Stimulated activated naive CD8-positive, alpha-beta T cell treated with anti-CD3 and anti-CD28 coated beads, Interleukin-15, Interleukin-2, amounts not matched to agents 100 ng/mL and 50 ng/mL, for 24 hours (primary cell): ENCODE measurements around the gene MAP3K4.

ENCODE experiments used
- H3K27ac Mint-ChIP-seq: one replicate; pipeline ENCODE4 v1.8.0; 2021; ENCODE audit warnings: mild to moderate bottlenecking, mixed read lengths
- H3K27me3 Mint-ChIP-seq: one replicate; pipeline ENCODE4 v1.8.0; 2021; ENCODE audit warnings: mixed read lengths
- H3K36me3 Mint-ChIP-seq: one replicate; pipeline ENCODE4 v1.8.0; 2021; ENCODE audit warnings: low read depth, mixed read lengths
- H3K4me1 Mint-ChIP-seq: one replicate; pipeline ENCODE4 v1.8.0; 2021; ENCODE audit warnings: low read depth, mixed read lengths
- H3K4me3 Mint-ChIP-seq: one replicate; pipeline ENCODE4 v1.8.0; 2021; ENCODE audit warnings: mild to moderate bottlenecking, mixed read lengths
- H3K9me3 Mint-ChIP-seq: one replicate; pipeline ENCODE4 v1.8.0; 2021; ENCODE audit warnings: mixed read lengths

MAP3K4 gene

DNA sequence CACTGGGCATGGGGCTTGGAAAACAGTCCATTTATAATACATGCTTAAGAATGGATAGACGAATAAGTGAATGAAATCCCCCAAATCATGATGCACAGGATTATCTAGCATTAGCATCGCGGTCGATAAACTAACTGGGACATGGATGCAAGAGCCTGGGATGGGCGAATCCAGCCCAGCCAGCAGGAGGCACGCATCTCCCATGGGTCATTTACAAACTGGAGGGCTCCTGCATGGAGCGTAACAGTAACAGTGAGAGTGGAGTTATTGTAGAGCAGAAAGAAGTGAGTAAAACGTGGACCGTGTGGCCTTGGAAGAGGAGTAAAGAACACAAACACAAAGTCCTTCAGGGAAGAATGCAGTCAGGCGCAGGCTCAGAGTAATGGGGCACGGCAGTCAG, 145.8 kb downstream of the MAP3K4 start:
- Mint-ChIP-seq H3K4me3 (no peak overlapping the region), H3K27ac (no peak overlapping the region), H3K9me3 (no peaks in the 10 kb centered on the region), H3K36me3 (no peaks in the 10 kb centered on the region), H3K4me1 (no peaks in the 10 kb centered on the region), H3K27me3 (no peaks in the 10 kb centered on the region)

DNA sequence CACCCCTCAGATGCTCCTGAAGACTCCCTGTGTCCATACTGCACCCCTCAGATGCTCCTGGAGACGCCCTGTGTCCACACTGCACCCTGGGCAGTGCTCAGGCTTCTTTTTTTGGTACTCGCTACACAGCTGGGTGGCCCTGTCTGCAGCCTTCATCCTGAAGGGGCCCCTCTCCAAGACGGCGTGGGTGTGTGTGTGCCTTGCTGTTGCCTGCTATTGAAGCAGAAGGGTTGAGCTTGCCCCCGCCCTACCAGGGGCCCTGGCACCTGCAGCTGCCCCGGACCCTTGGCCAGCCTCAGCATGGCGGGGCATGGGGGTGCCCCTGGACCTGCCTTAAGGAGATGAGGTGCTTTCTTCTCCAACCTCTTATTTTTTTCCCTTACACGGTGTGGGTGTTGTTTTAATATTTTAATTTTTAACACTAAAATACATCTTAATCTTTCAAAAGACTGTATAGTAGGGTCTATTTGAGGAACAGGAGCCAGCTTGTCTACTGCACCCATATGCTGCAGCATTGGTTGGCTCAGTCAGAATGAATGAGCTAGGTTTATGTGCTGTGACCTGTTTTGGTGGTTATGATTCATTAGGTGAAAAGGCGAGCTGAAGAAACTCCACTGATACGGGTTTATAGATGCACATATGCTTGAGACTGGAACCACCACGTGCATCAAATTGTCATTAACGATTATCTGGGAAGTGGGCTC, 146.4 kb downstream of the MAP3K4 start:
- no peaks in the 10 kb centered on the region for H3K9me3 Mint-ChIP-seq
- H3K27me3 Mint-ChIP-seq, result no peaks in the 10 kb centered on the region
- H3K4me3 Mint-ChIP-seq, result no peak overlapping the region
- no peaks in the 10 kb centered on the region for H3K36me3 Mint-ChIP-seq
- no peak overlapping the region for H3K27ac Mint-ChIP-seq
- H3K4me1 Mint-ChIP-seq, result no peaks in the 10 kb centered on the region

DNA sequence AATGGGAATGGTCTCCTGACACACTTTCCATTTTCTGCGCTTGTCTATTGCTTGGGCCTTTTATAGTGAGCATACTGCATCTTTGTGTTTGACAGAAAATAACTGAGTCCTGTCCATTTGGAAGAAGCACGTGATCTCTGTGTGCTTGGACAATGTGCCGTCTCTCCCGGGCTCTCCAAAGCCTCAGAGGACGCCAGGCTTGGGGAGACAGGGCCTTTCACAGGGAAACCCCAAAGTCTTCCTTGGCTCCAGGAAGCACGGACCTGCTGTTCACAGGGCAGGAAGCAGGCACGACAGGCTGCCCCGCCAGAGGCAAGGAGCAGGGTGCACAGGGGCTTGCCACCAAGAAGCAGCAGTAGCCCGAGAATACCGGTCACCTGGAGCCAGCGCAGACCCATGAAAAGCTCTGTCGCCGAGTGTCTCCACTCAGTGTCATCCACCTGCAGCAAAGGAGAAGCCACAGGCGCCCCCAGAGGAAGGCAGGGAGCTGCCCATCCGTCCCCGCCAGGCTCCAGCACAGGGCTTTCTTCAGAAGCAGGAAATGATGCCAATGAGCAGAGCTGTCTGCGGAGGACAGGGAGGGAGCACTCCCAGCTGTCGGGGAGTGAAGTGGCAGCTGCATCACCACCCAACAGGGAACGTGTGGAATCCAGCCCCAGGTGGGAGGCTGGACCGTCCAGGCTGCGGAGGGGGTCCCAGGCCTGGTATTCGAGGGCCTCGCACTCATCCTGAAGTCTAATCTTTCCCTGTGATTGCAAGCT, 147.2 kb downstream of the MAP3K4 start:
- Mint-ChIP-seq H3K27me3 (no peaks in the 10 kb centered on the region), H3K9me3 (no peaks in the 10 kb centered on the region), H3K27ac (no peak overlapping the region), H3K4me3 (no peak overlapping the region), H3K36me3 (peaks cover 7% of the 10 kb centered on the region), H3K4me1 (no peaks in the 10 kb centered on the region)

DNA sequence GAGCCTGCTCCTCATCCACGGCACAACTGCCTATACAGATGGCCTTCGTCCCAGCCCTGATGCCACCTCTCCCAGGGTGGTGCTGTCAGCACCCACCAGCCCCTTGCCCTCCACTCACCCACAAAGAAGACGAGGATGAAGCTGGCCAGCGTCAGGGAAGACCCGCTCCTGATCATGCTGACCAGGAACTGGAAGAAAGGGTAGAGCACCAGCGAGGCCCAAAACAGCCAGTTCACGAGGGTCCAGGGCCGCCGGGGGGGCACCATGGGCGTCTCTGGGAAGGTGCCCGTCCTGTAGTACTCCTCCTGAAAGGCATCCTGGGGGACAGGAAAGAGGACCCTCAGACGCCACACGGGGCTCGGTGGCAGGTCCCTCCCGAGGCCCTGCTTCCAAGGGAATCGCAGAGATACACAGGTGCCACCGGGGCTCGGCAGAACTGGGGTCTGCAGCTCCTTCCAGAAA, 147.8 kb downstream of the MAP3K4 start:
- Mint-ChIP-seq H3K27ac (no peak overlapping the region), H3K36me3 (peaks cover 11% of the 10 kb centered on the region), H3K4me1 (no peaks in the 10 kb centered on the region), H3K9me3 (no peaks in the 10 kb centered on the region), H3K4me3 (no peak overlapping the region), H3K27me3 (no peaks in the 10 kb centered on the region)

DNA sequence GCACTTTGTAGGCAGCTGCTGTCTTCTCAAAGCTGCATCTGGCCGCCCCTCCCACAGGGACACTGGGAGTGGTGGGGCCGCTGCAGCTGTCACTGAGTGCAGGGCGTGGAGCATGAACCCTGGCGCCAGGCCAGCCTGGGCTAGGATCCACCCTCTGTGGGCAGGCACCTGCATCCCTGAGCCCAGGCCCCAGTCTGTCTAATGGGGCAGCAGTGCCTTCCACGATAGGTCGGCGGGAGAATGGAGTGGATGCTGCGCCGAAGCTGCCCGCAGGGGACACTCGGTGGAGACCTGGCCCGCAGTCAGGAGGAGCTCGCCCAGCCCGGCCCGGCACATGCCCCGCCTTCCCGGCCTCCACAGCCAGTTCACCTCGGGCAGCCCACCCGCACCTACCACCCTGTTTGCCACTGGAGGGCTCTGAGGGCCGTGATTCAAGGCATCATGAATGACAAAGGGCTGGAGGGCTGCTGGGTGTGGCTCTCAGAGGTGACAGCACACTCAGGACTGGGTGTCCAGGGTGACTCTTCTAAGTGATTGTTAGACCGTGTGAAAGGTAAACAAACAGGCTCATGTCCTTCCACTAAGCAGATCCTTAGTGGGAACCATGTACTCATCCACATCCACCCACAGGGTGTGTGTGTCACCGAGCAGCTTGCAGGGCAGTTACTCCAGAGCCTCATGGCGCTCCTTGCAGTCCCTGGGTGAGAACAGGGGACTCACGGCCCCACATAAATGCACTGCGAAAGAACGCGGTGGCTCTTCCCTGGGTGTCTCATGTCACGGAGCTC, 148.4 kb downstream of the MAP3K4 start:
- Mint-ChIP-seq H3K27ac (no peak overlapping the region), H3K9me3 (no peaks in the 10 kb centered on the region), H3K27me3 (no peaks in the 10 kb centered on the region), H3K4me3 (no peak overlapping the region), H3K36me3 (peaks cover 11% of the 10 kb centered on the region), H3K4me1 (no peaks in the 10 kb centered on the region)

DNA sequence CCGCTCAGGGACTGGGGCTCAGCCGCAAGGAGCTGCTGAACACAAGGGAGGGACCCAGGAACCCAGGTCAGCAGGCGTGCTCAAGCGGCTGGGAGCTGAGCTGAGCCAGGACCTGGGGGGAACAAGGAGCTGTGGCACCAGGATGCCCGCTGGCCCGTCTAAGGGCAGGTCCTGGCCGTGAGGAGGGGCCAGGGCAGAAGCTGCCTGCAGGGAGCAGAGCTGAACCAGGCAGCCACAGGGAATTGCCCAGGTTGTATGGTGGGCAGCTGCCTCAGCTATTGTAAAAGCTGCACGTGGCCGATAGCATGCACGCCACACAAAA, 148.9 kb downstream of the MAP3K4 start:
- Mint-ChIP-seq H3K27ac (no peak overlapping the region), H3K36me3 (peaks cover 11% of the 10 kb centered on the region)

DNA sequence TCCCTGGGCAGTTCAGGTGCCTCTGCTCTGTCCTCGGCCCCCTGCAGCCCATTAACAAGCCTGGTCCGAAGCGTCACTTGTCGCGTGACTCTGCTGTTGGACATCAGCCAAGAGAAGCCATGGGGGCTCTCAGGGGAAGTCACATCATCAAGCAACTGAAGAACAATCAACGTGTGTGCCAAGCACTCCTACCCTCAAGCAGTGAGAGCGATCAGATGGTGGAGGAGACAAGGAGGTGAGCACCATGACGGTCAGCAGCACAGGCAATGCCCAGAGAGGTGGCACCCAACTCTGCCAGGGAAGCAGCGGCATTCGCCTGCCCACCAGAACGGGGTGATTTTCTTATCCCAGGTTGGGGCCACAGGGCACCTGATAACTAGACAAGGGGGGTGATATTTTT, 149.6 kb downstream of the MAP3K4 start:
- no peaks in the 10 kb centered on the region for H3K9me3 Mint-ChIP-seq
- H3K27ac Mint-ChIP-seq, result no peak overlapping the region
- H3K27me3 Mint-ChIP-seq, result no peaks in the 10 kb centered on the region
- no peaks in the 10 kb centered on the region for H3K4me1 Mint-ChIP-seq
- peaks cover 11% of the 10 kb centered on the region for H3K36me3 Mint-ChIP-seq
- no peak overlapping the region for H3K4me3 Mint-ChIP-seq

More for the DNA sequence above, 148.9 kb downstream of the MAP3K4 start:
- H3K4me3 Mint-ChIP-seq, result no peak overlapping the region
- no peaks in the 10 kb centered on the region for H3K27me3 Mint-ChIP-seq
- no peaks in the 10 kb centered on the region for H3K4me1 Mint-ChIP-seq
- no peaks in the 10 kb centered on the region for H3K9me3 Mint-ChIP-seq

DNA sequence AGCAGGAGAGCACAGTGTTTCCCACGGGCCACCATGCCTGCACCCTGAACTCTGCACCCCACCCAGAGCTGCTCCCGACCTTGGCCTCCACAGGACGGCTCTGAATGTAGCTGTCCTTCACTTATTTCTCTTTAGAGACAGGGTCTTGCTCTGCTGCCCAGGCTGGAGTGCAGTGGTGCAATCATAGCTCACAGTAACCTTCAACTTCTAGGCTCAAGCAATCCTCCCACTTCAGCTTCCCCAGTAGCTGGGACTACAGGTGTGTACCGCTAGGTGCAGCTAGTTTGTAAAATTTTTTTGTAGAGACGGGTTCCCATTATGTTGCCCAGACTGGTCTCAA, 151.4 kb downstream of the MAP3K4 start:
- Mint-ChIP-seq H3K4me3 (no peak overlapping the region), H3K9me3 (no peaks in the 10 kb centered on the region), H3K4me1 (no peaks in the 10 kb centered on the region), H3K27ac (no peak overlapping the region), H3K27me3 (no peaks in the 10 kb centered on the region), H3K36me3 (peaks cover 16% of the 10 kb centered on the region)

DNA sequence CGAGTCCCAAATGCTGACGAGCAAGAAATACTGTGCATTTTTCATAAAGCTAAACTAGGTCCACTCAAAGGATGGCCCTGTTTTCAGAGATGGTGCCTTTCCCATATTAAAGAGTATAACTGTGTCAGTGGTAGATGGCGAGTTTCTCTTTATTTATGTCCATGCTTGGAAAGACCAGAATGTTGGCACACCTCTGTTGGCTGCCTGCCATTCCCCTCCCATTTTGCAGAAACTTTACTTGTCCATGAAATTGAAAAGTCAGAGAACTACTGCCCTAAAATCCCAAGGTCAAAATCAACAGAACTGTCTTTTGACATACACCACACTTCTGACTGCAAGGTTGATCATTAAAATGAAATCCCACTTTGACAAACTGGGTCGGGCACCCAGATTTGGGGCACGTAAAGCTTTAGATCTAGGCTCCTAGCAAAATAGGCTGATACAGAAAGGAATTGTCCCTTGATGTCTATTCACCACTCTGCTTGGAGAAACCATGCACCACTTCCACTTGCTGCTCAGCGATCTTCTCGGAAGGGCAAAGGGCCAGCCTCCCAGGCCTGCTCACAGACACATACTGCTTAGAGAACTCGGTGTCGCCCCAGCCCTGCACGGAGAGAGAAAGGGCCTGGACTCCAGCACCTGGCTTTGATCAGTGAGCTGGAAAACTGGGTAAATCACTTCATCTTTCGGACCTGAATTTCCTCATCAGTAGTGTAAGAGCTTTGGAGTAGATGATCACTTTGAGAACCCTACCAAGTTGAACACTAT, 152.3 kb downstream of the MAP3K4 start:
- Mint-ChIP-seq H3K36me3 (peaks cover 16% of the 10 kb centered on the region), H3K4me3 (no peak overlapping the region), H3K4me1 (no peaks in the 10 kb centered on the region), H3K27ac (no peak overlapping the region), H3K27me3 (no peaks in the 10 kb centered on the region), H3K9me3 (no peaks in the 10 kb centered on the region)

DNA sequence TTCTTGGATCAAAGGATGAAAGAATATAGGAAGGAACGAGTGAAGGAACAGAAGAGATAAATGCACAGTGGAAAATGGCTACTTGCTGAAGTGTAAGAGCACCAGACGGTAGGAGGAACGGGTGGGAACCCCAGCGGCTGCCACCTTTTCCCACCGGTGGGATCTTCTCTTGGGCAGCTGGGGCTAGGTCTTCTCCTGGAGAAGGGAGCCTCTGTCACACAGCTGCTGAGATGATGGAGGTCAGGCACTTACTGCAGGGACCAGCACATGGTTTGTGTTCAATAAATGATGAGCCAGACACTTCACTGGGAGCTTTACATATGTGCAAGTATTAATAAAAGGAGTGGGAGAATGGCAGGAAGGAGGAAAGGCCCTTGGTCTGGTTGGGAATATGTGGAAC, 158.6 kb downstream of the MAP3K4 start:
- Mint-ChIP-seq H3K4me1 (no peaks in the 10 kb centered on the region), H3K9me3 (no peaks in the 10 kb centered on the region), H3K27me3 (no peaks in the 10 kb centered on the region), H3K36me3 (peaks cover 9% of the 10 kb centered on the region), H3K27ac (no peak overlapping the region), H3K4me3 (no peak overlapping the region)

DNA sequence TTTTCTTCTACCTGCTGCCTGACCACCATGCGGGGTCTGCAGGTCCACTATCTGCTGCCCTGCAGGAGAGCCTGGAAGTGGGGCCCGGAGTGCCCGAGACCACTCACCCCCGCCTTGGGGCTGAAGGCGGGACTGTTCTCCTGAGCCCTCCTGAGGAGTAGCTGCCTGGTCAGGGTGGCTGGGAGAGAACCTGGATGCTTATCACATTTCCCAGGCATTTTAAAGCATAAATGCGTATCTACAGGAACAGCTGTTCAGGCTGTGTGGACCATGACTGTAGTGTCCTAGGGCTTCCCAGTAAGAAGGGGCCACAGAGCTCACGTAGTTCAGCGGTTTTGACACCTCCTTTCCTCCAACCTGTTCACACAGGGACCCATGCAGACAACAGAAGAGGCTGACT, 159.0 kb downstream of the MAP3K4 start:
- H3K9me3 Mint-ChIP-seq, result no peaks in the 10 kb centered on the region
- H3K4me3 Mint-ChIP-seq, result no peak overlapping the region
- H3K27me3 Mint-ChIP-seq, result no peaks in the 10 kb centered on the region
- no peak overlapping the region for H3K27ac Mint-ChIP-seq
- no peaks in the 10 kb centered on the region for H3K4me1 Mint-ChIP-seq
- H3K36me3 Mint-ChIP-seq, result peaks cover 9% of the 10 kb centered on the region

DNA sequence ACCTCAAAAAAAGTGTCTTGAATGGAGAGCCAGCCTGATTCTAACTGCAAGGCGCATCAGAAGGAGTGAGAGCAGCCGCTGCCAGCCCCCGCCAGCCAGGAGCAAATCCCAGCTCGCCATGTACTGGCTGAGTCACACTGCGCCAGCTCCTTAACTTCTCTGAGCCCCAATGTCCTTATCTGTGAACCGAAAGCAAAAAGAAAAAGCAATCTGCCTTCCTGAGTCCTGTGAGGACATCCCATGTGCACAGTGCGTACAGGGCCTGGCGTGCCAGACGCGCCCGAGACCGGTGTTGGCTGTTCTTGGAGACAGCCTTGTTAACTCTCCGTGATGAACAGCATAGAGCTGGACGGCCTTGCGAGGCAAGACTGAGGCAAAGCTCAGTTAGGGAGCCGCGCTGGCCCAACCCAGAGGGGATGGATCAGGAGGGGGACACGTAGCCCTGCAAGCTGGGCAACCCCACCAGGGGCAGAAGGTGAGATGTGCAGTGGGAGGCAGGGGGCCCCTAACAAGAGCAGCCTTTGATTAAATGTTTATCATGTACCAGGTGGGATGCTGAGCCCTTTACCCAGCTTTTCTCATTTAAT, 159.6 kb downstream of the MAP3K4 start:
- no peaks in the 10 kb centered on the region for H3K27me3 Mint-ChIP-seq
- no peaks in the 10 kb centered on the region for H3K9me3 Mint-ChIP-seq
- no peaks in the 10 kb centered on the region for H3K4me1 Mint-ChIP-seq
- H3K4me3 Mint-ChIP-seq, result no peak overlapping the region
- no peak overlapping the region for H3K27ac Mint-ChIP-seq
- H3K36me3 Mint-ChIP-seq, result peaks cover 9% of the 10 kb centered on the region

DNA sequence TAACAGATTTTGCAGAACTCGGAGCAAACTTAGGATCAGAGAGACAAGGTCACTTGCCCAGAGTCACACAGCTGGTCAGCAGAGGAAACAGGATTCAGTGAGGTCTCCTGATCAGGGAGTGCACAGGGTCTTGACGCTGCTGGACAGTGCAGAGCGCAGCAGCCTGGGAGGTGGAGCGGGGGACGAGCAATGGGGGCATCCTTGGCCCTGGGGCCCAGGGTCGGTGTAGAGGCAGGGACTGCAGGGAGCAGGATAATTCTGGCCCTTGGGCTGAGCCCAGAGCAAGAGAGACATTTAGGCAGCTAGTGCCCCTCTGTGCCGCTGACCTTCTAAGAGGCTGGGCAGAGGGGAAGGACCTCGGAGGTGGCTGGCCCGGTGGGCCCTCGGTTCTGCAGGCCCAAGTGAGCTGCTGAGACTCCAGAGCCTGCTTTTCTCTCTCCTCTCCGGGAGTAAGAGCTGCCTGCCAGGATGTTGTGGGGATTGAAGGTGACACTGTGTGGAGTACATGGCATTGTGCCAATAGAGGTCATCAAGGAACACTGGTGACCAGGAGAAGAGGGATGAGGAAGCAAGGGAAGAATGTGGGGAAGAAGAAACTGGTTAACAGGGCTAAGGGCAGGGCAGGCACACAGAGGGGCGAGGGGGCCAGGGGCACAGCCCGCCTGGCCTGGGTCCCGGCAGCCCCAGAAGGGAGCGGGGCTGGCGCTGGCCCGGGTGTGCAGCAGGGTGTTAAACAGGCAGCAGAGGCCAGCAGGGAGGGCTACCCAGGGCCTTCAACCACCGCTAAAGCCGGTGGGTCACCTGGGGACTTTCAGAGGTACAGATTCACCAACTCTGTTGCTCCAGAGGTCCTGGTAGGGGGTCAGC, 160.3 kb downstream of the MAP3K4 start:
- H3K36me3 Mint-ChIP-seq, result peaks cover 4% of the 10 kb centered on the region
- no peaks in the 10 kb centered on the region for H3K4me1 Mint-ChIP-seq
- H3K9me3 Mint-ChIP-seq, result no peaks in the 10 kb centered on the region
- no peak overlapping the region for H3K4me3 Mint-ChIP-seq
- H3K27ac Mint-ChIP-seq, result no peak overlapping the region
- no peaks in the 10 kb centered on the region for H3K27me3 Mint-ChIP-seq

DNA sequence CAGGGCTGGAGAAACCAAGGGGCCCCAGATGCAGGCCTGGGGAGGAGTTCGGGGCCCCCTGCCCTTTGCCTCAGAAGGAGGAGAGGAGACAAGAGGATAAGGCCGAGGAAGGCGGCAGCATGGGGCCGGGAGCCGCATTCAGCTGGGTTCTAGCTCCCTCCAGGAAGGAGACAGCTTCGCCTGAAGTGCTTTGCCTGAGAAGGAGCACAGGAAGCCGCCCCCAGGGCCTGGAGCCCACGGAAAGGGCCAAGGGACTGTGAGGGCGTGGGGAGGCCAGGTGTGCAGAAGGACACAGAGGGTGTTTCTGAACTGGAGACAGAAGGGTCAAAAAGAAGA, 160.9 kb downstream of the MAP3K4 start:
- no peaks in the 10 kb centered on the region for H3K4me1 Mint-ChIP-seq
- H3K4me3 Mint-ChIP-seq, result no peak overlapping the region
- peaks cover under 1% of the 10 kb centered on the region for H3K9me3 Mint-ChIP-seq
- peaks cover 4% of the 10 kb centered on the region for H3K36me3 Mint-ChIP-seq
- no peak overlapping the region for H3K27ac Mint-ChIP-seq
- H3K27me3 Mint-ChIP-seq, result no peaks in the 10 kb centered on the region
